K562 (cell line): ENCODE results near the gene DBX1. TPM values are rescaled to one million over a fixed set of nuclear protein-coding genes. Genes with fewer than 3 reads are reported as not detected.

Source experiments
- ELF2 ChIP-seq: fragments of 250-450 bp; sonication (Bioruptor Pico); IDR thresholded peaks from 2 replicates; pipeline ENCODE4 v1.5.0; 2021; ENCODE audit warnings: mild to moderate bottlenecking
- EP300 ChIP-seq: IDR thresholded peaks from 2 replicates; pipeline ENCODE4 v1.6.1; 2012; ENCODE audit warnings: low read length, improper control_type of control experiment
- NCOA6 ChIP-seq: fragments of 450-650 bp; IDR thresholded peaks from 2 replicates; pipeline ENCODE4 v1.6.1; 2017; ENCODE audit warnings: mild to moderate bottlenecking
- SMC3 ChIP-seq: conservative IDR thresholded peaks from 2 replicates; pipeline ENCODE4 v1.6.1; 2011; ENCODE audit warnings: low read depth, low read length, improper control_type of control experiment; ENCODE audit not compliant: insufficient read depth
- ZFX ChIP-seq: sonication (generic); formaldehyde crosslinking; IDR thresholded peaks from 2 replicates; pipeline ENCODE4 v1.8.0; 2022; ENCODE audit warnings: mild to moderate bottlenecking, missing genetic modification reagents, moderate library complexity
- polyA plus RNA-seq, 8 experiments: library from polyadenylated mRNA; depleted of rRNA in 4 of 8; stranded (reverse) in 5 of 8; unstranded in 3 of 8; fragments of >200 nt; fragmentation: Nextera tagmentation in 2 of 8; fragmentation: Illumina TruSeq in 1 of 8; extraction: Ambion mirVana in 2 of 8; extraction: Trizol in 1 of 8; gene quantifications; 2 replicates each; pipeline versions ENCODE4 v1.2.1 to v1.2.3, GENCODE V29; 2011 to 2014; ENCODE audit warnings: inconsistent platforms in 1 of 8, missing spikeins in 1 of 8
- total RNA-seq, 7 experiments: library from RNA; depleted of rRNA in 6 of 7; stranded (reverse); fragments of >200 nt in 6 of 7; fragmentation: Illumina TruSeq in 2 of 7; extraction: Trizol in 2 of 7; gene quantifications; 2 replicates each; pipeline versions ENCODE4 v1.2.1 to v1.2.3, GENCODE V29; 2011 to 2021; ENCODE audit warnings: low replicate concordance in 1 of 7
- TF ChIP-seq, protein P1 (sequence below): fragments of 200-600 bp; sonication (generic); IDR thresholded peaks from one replicate; pipeline ENCODE4 v1.6.1; 2012; ENCODE audit warnings: mild to moderate bottlenecking, low read depth, low read length, inconsistent platforms
- TF ChIP-seq, protein P2 (sequence below), 2 experiments: fragments of 450-650 bp; formaldehyde crosslinking in 1 of 2; IDR thresholded peaks; 2 replicates each; pipeline versions ENCODE4 v1.4.0 to v1.6.1; 2014 to 2020; ENCODE audit warnings: mild to moderate bottlenecking in 2 of 2, borderline replicate concordance in 1 of 2, low read depth in 1 of 2

DBX1 gene
- total and polyA plus RNA-seq, 9 of the 15 experiments (the other 6 are each of a cell fraction or from before 2014, with no cell fraction given), result not detected

DNA sequence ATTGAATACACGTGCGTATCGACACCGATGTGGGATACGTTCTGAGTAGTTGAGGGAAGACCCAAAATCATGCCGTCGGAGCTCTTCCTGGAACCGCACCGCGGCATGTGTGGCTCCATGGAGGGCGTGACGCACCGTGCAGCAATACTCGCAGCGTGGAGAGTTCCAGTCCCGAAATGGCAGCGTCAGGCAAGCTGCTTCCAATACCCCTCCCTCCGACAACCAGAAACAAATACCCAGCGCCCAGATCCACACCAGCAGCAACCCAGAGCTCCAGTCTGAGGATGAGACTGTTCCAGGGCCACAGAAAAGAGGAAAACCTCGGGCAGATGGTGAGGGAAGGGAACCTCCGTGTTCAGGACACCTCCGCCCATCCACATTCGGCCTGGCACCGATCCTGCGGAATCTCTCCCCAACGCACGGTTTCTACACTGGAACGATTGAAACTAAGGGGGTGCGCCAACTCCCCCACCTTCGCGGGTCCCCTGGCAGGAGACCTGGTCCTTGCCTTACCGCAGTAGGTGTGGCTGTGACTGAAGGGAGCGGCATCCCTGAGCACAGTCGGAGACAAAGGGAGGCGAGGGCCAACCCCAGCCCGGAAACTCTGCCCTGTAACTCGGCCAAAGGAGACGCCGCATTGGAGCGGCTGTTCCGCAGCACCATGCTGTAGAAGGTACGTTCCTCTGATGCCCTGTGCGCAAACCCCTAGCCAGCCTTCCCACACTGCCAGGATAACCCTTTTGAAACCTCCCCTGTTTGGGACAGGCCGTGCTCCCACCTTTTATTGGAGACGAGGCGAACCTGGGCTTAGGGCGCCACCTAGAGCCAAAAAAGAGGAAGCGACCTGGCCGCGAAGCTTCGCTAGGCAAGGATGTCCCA is 28.2 kb downstream of the DBX1 start (continued):
- TF ChIP-seq, protein P1, sequence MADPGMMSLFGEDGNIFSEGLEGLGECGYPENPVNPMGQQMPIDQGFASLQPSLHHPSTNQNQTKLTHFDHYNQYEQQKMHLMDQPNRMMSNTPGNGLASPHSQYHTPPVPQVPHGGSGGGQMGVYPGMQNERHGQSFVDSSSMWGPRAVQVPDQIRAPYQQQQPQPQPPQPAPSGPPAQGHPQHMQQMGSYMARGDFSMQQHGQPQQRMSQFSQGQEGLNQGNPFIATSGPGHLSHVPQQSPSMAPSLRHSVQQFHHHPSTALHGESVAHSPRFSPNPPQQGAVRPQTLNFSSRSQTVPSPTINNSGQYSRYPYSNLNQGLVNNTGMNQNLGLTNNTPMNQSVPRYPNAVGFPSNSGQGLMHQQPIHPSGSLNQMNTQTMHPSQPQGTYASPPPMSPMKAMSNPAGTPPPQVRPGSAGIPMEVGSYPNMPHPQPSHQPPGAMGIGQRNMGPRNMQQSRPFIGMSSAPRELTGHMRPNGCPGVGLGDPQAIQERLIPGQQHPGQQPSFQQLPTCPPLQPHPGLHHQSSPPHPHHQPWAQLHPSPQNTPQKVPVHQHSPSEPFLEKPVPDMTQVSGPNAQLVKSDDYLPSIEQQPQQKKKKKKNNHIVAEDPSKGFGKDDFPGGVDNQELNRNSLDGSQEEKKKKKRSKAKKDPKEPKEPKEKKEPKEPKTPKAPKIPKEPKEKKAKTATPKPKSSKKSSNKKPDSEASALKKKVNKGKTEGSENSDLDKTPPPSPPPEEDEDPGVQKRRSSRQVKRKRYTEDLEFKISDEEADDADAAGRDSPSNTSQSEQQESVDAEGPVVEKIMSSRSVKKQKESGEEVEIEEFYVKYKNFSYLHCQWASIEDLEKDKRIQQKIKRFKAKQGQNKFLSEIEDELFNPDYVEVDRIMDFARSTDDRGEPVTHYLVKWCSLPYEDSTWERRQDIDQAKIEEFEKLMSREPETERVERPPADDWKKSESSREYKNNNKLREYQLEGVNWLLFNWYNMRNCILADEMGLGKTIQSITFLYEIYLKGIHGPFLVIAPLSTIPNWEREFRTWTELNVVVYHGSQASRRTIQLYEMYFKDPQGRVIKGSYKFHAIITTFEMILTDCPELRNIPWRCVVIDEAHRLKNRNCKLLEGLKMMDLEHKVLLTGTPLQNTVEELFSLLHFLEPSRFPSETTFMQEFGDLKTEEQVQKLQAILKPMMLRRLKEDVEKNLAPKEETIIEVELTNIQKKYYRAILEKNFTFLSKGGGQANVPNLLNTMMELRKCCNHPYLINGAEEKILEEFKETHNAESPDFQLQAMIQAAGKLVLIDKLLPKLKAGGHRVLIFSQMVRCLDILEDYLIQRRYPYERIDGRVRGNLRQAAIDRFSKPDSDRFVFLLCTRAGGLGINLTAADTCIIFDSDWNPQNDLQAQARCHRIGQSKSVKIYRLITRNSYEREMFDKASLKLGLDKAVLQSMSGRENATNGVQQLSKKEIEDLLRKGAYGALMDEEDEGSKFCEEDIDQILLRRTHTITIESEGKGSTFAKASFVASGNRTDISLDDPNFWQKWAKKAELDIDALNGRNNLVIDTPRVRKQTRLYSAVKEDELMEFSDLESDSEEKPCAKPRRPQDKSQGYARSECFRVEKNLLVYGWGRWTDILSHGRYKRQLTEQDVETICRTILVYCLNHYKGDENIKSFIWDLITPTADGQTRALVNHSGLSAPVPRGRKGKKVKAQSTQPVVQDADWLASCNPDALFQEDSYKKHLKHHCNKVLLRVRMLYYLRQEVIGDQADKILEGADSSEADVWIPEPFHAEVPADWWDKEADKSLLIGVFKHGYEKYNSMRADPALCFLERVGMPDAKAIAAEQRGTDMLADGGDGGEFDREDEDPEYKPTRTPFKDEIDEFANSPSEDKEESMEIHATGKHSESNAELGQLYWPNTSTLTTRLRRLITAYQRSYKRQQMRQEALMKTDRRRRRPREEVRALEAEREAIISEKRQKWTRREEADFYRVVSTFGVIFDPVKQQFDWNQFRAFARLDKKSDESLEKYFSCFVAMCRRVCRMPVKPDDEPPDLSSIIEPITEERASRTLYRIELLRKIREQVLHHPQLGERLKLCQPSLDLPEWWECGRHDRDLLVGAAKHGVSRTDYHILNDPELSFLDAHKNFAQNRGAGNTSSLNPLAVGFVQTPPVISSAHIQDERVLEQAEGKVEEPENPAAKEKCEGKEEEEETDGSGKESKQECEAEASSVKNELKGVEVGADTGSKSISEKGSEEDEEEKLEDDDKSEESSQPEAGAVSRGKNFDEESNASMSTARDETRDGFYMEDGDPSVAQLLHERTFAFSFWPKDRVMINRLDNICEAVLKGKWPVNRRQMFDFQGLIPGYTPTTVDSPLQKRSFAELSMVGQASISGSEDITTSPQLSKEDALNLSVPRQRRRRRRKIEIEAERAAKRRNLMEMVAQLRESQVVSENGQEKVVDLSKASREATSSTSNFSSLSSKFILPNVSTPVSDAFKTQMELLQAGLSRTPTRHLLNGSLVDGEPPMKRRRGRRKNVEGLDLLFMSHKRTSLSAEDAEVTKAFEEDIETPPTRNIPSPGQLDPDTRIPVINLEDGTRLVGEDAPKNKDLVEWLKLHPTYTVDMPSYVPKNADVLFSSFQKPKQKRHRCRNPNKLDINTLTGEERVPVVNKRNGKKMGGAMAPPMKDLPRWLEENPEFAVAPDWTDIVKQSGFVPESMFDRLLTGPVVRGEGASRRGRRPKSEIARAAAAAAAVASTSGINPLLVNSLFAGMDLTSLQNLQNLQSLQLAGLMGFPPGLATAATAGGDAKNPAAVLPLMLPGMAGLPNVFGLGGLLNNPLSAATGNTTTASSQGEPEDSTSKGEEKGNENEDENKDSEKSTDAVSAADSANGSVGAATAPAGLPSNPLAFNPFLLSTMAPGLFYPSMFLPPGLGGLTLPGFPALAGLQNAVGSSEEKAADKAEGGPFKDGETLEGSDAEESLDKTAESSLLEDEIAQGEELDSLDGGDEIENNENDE, result no peak
- no peak for TF ChIP-seq ELF2 (CRISPR knock-in tag)
- TF ChIP-seq SMC3, result peak; percentile 95
- TF ChIP-seq, protein P2, sequence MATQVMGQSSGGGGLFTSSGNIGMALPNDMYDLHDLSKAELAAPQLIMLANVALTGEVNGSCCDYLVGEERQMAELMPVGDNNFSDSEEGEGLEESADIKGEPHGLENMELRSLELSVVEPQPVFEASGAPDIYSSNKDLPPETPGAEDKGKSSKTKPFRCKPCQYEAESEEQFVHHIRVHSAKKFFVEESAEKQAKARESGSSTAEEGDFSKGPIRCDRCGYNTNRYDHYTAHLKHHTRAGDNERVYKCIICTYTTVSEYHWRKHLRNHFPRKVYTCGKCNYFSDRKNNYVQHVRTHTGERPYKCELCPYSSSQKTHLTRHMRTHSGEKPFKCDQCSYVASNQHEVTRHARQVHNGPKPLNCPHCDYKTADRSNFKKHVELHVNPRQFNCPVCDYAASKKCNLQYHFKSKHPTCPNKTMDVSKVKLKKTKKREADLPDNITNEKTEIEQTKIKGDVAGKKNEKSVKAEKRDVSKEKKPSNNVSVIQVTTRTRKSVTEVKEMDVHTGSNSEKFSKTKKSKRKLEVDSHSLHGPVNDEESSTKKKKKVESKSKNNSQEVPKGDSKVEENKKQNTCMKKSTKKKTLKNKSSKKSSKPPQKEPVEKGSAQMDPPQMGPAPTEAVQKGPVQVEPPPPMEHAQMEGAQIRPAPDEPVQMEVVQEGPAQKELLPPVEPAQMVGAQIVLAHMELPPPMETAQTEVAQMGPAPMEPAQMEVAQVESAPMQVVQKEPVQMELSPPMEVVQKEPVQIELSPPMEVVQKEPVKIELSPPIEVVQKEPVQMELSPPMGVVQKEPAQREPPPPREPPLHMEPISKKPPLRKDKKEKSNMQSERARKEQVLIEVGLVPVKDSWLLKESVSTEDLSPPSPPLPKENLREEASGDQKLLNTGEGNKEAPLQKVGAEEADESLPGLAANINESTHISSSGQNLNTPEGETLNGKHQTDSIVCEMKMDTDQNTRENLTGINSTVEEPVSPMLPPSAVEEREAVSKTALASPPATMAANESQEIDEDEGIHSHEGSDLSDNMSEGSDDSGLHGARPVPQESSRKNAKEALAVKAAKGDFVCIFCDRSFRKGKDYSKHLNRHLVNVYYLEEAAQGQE (IDR thresholded peaks at IDR 0.05; ENCODE audit: borderline replicate concordance), result peak; percentile 83
- TF ChIP-seq, protein P2 (CRISPR knock-in tag; IDR thresholded peaks at IDR 0.05; ENCODE audit: low read depth), result no peak
- TF ChIP-seq NCOA6, result no peak
- TF ChIP-seq EP300, result no peak
- no peak for TF ChIP-seq ZFX (CRISPR knock-in tag)
